CD14-positive monocyte (primary cell): ENCODE measurements around the gene HECW1. TPM values are rescaled to one million over a fixed set of nuclear protein-coding genes. Genes with fewer than 3 reads are reported as not detected.

Experiments
- DNase-seq, 3 donors: peaks; one replicate each; pipeline ENCODE4 v3.0.0-alpha.2; 2011 to 2022
- H2AFZ ChIP-seq: 2 replicates; pipeline ENCODE4 v1.6.0; 2012; ENCODE audit warnings: mild to moderate bottlenecking, low read depth, low read length, inconsistent platforms; ENCODE audit not compliant: insufficient read depth, poor library complexity, severe bottlenecking
- H3K27ac ChIP-seq, 2 donors: 1 replicate in 1 of 2; 2 replicates in 1 of 2; pipeline ENCODE4 v1.5.1; 2012 to 2013; ENCODE audit warnings: low read length in 2 of 2, control low read depth in 1 of 2, inconsistent platforms in 1 of 2, low read depth in 1 of 2, mild to moderate bottlenecking in 1 of 2
- H3K27me3 ChIP-seq, 2 donors: one replicate each; pipeline versions ENCODE4 v1.6.0 to v1.6.1; 2011 to 2013; ENCODE audit warnings: low read length in 2 of 2; ENCODE audit not compliant: control insufficient read depth in 2 of 2, insufficient read depth in 2 of 2
- H3K36me3 ChIP-seq, 2 donors: replicated peaks in 1 of 2; 1 replicate in 1 of 2; 2 replicates in 1 of 2; pipeline versions ENCODE4 v1.5.1 to v1.6.1; 2012 to 2013; ENCODE audit warnings: low read length in 2 of 2, control low read depth in 1 of 2, inconsistent platforms in 1 of 2, mild to moderate bottlenecking in 1 of 2; ENCODE audit not compliant: insufficient read depth in 2 of 2, control insufficient read depth in 1 of 2
- H3K4me1 ChIP-seq, 2 donors: 1 replicate in 1 of 2; 2 replicates in 1 of 2; pipeline versions ENCODE4 v1.5.1 to v1.6.1; 2012 to 2013; ENCODE audit warnings: low read length in 2 of 2, control low read depth in 1 of 2, inconsistent platforms in 1 of 2, mild to moderate bottlenecking in 1 of 2, moderate library complexity in 1 of 2; ENCODE audit not compliant: insufficient read depth in 2 of 2, control insufficient read depth in 1 of 2
- H3K4me2 ChIP-seq: replicated peaks from 2 replicates; pipeline ENCODE3; 2012; ENCODE audit warnings: low read length, moderate library complexity, mild to moderate bottlenecking; ENCODE audit not compliant: poor library complexity, severe bottlenecking; ENCODE audit errors: extremely low read depth
- H3K4me3 ChIP-seq, 3 experiments: fragments of 200-600 bp in 1 of 3; sonication (generic) in 1 of 3; replicated peaks in 1 of 3; 1 replicate in 2 of 3; 2 replicates in 1 of 3; pipeline ENCODE4 v1.5.1; 2011 to 2013; ENCODE audit warnings: low read length in 3 of 3, mild to moderate bottlenecking in 3 of 3, control low read depth in 2 of 3, low read depth in 2 of 3, inconsistent platforms in 1 of 3, moderate library complexity in 1 of 3
- H3K79me2 ChIP-seq: 2 replicates; pipeline ENCODE4 v1.6.0; 2012; ENCODE audit warnings: mild to moderate bottlenecking, control low read depth, inconsistent platforms, low read length, moderate library complexity; ENCODE audit not compliant: insufficient read depth
- H3K9ac ChIP-seq: 2 replicates; pipeline ENCODE4 v1.6.0; 2017; ENCODE audit warnings: low read length, mild to moderate bottlenecking; ENCODE audit not compliant: insufficient read depth, poor library complexity, severe bottlenecking
- H3K9me3 ChIP-seq, 2 donors: replicated peaks in 1 of 2; 1 replicate in 1 of 2; 2 replicates in 1 of 2; pipeline versions ENCODE4 v1.5.1 to v1.6.1; 2012 to 2013; ENCODE audit warnings: low read length in 2 of 2, control low read depth in 1 of 2; ENCODE audit not compliant: control insufficient read depth in 1 of 2, insufficient read depth in 1 of 2
- H4K20me1 ChIP-seq: 2 replicates; pipeline ENCODE4 v1.6.0; 2012; ENCODE audit warnings: mild to moderate bottlenecking, low read length, control low read depth, moderate library complexity; ENCODE audit not compliant: insufficient read depth
- H3K27ac Mint-ChIP-seq, 7 donors: one replicate each; pipeline ENCODE4 v1.8.0; 2020; ENCODE audit warnings: mild to moderate bottlenecking in 7 of 7, mixed read lengths in 7 of 7, moderate library complexity in 6 of 7, inconsistent platforms in 2 of 7
- H3K27me3 Mint-ChIP-seq, 3 donors: one replicate each; pipeline ENCODE4 v1.8.0; 2021 to 2022; ENCODE audit warnings: low read depth in 3 of 3, mild to moderate bottlenecking in 3 of 3, mixed read lengths in 3 of 3, moderate library complexity in 3 of 3, inconsistent platforms in 1 of 3
- H3K36me3 Mint-ChIP-seq, 2 donors: one replicate each; pipeline ENCODE4 v1.8.0; 2020; ENCODE audit warnings: mixed read lengths in 2 of 2, inconsistent platforms in 1 of 2, mild to moderate bottlenecking in 1 of 2
- H3K4me1 Mint-ChIP-seq: one replicate; pipeline ENCODE4 v1.8.0; 2020; ENCODE audit warnings: mild to moderate bottlenecking, mixed read lengths
- H3K4me3 Mint-ChIP-seq, 2 donors: one replicate each; pipeline ENCODE4 v1.8.0; 2020; ENCODE audit warnings: mild to moderate bottlenecking in 2 of 2, mixed read lengths in 2 of 2, moderate library complexity in 1 of 2
- H3K9me3 Mint-ChIP-seq, 7 donors: one replicate each; pipeline ENCODE4 v1.8.0; 2020 to 2022; ENCODE audit warnings: mixed read lengths in 7 of 7, mild to moderate bottlenecking in 6 of 7, moderate library complexity in 6 of 7, inconsistent platforms in 2 of 7
- WGBS: methylation state at CpG from one replicate; pipeline ENCODE4 v1.1.5; 2013; ENCODE audit warnings: missing lambda C conversion rate; ENCODE audit not compliant: insufficient coverage; 5-methylcytosine and 5-hydroxymethylcytosine counted together
- intact Hi-C, 2 donors: fragments of 100-400 bp; cut with micrococcal nuclease; formaldehyde crosslinking; loops; one replicate each; pipeline versions ENCODE4 v1.15.0 to v1.15.1; 2023
- polyA plus RNA-seq, 3 donors: library from polyadenylated mRNA; depleted of rRNA in 1 of 3; unstranded in 2 of 3; stranded (reverse) in 1 of 3; fragments of 300-500 nt in 2 of 3; fragments of >200 nt in 1 of 3; fragmentation: Illumina TruSeq in 2 of 3; gene quantifications; 1 replicate in 2 of 3; 2 replicates in 1 of 3; pipeline ENCODE4 v1.2.3, GENCODE V29; 2012 to 2021
- TF ChIP-seq, protein P1 (sequence below): fragments of 200-600 bp; IDR thresholded peaks from one replicate; pipeline ENCODE4 v1.8.0; 2022; ENCODE audit warnings: antibody characterized with exemption, mild to moderate bottlenecking

The HECW1 gene
- polyA plus RNA-seq, 3 donors = not detected

DNA sequence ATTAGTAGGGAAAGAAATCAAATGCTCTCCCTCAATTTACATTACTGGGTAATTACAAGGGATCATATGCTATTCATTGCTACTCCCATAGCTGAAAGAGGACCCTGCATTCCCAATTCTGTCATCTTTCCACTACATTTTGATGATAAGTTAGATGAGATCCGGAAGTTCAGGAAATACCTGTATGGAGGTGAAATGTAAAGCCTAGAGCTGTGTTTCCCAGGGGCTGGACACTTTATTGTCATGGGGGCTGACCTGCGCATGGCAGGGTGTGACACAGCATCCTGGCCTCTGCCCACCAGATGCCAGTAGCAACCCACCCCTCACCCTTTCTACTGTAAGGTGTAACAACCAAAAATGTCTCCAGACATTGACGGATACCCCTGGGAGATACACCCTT, 56.6 kb downstream of the HECW1 start:
- no peak overlapping the region for H2AFZ ChIP-seq
- WGBS = 80% methylated on average over 1 of the region's 3 CpGs
- H3K79me2 ChIP-seq = no peaks in the 10 kb centered on the region
- no peak overlapping the region for H3K27ac ChIP-seq
- Mint-ChIP-seq H3K27me3 (peaks cover 0 to 8% (median 5%) of the 10 kb centered on the region in 3 donors), H3K36me3 (no peaks in the 10 kb centered on the region), H3K4me1 (peaks cover 16% of the 10 kb centered on the region), H3K9me3 (no peaks in the 10 kb centered on the region), H3K27ac (no peak overlapping the region), H3K4me3 (no peak overlapping the region)
- H3K27me3 ChIP-seq = no peaks in the 10 kb centered on the region
- H3K36me3 ChIP-seq = no peaks in the 10 kb centered on the region
- intact Hi-C loops = no loop called here
- no peak overlapping the region for H3K4me3 ChIP-seq
- H3K9me3 ChIP-seq = no peaks in the 10 kb centered on the region
- TF ChIP-seq, protein P1, sequence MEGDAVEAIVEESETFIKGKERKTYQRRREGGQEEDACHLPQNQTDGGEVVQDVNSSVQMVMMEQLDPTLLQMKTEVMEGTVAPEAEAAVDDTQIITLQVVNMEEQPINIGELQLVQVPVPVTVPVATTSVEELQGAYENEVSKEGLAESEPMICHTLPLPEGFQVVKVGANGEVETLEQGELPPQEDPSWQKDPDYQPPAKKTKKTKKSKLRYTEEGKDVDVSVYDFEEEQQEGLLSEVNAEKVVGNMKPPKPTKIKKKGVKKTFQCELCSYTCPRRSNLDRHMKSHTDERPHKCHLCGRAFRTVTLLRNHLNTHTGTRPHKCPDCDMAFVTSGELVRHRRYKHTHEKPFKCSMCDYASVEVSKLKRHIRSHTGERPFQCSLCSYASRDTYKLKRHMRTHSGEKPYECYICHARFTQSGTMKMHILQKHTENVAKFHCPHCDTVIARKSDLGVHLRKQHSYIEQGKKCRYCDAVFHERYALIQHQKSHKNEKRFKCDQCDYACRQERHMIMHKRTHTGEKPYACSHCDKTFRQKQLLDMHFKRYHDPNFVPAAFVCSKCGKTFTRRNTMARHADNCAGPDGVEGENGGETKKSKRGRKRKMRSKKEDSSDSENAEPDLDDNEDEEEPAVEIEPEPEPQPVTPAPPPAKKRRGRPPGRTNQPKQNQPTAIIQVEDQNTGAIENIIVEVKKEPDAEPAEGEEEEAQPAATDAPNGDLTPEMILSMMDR = no peak
- no peak overlapping the region for H3K9ac ChIP-seq
- no peaks in the 10 kb centered on the region for H4K20me1 ChIP-seq
- no peak overlapping the region for H3K4me2 ChIP-seq
- no peak for DNase-seq
- H3K4me1 ChIP-seq = peaks cover 15 to 16% of the 10 kb centered on the region in 2 donors

- intact Hi-C loops = no loop called here
- no peak for DNase-seq
- Histone ChIP-seq H3K27me3 (no peaks in the 10 kb centered on the region), H3K9ac (no peak overlapping the region), H3K4me1 (peaks cover under 1 to 1% of the 10 kb centered on the region in 2 donors), H3K79me2 (no peaks in the 10 kb centered on the region), H3K36me3 (no peaks in the 10 kb centered on the region), H3K27ac (no peak overlapping the region), H3K4me2 (no peak overlapping the region), H4K20me1 (no peaks in the 10 kb centered on the region), H3K4me3 (no peak overlapping the region), H2AFZ (no peak overlapping the region), H3K9me3 (no peaks in the 10 kb centered on the region)
- WGBS = 68% methylated on average over 3 of the region's 3 CpGs
- H3K27ac Mint-ChIP-seq = no peak overlapping the region
- peaks cover 0 to 12% (median 7%) of the 10 kb centered on the region in 3 donors for H3K27me3 Mint-ChIP-seq
- H3K4me1 Mint-ChIP-seq = peaks cover under 1% of the 10 kb centered on the region
- H3K9me3 Mint-ChIP-seq = no peaks in the 10 kb centered on the region
- TF ChIP-seq, protein P1 = no peak
- H3K4me3 Mint-ChIP-seq = no peak overlapping the region
- no peaks in the 10 kb centered on the region for H3K36me3 Mint-ChIP-seq
These were observed 58.1 kb downstream of the HECW1 start for GRCh38 chr7:43170571-43170970.
